ENCODE measurements around the gene GPR78.

Gene GPR78

DNA sequence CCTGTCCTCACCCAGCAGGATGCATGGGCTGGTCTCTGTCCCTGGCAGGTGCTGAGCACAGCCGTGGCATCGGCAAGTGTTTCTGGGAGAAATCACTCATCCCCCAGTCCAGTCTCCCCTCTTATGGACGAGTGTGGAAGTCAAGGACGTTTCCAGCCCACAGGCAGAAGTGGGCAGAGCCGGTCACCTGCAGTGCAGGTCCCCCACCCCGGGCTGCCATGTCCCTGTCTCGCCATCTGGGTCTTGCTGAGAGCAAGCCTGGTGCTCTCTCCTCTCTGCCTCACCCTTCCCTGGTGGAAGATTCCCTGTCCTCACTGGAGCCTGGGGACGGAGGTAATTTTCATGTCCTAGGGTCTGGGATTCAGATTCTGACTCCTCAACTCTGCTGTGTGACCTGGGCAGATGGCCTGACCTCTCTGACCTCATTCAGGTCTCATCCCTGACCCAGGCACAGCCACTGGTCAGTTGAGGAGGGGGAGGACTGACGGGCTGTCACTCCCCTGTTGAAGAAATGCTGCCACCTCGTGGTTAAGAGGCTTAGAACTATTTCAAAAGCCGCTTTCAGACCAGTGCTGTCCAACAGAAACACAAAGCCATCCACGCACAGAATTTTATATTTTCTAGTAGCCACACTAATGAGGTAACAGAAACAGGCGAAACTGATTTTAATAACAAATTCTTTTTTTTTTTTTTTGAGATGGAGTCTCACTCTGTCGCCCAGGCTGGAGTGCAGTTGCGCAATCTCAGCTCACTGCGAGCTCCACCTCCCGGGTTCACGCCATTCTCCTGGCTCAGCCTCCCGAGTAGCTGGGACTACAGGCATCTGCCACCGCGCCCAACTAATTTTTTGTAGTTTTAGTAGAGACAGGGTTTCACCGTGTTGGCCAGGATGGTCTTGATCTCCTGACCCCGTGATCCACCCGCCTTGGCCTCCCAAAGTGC is 14.2 kb downstream of the GPR78 start:
- Mint-ChIP-seq H3K27me3 (ENCODE audit: low read depth) (peaks cover 48% of the 10 kb centered on the region), H3K4me3 (peak overlapping the region; percentile 70 to 91 (median 78)), H3K9me3 (no peaks in the 10 kb centered on the region), H3K27ac (peak overlapping the region in 2 of 3 experiments; percentile 31 to 72), H3K4me1 (peaks cover 31% of the 10 kb centered on the region), H3K36me3 (ENCODE audit: low read depth) (no peaks in the 10 kb centered on the region)
- TF ChIP-seq, protein P1, sequence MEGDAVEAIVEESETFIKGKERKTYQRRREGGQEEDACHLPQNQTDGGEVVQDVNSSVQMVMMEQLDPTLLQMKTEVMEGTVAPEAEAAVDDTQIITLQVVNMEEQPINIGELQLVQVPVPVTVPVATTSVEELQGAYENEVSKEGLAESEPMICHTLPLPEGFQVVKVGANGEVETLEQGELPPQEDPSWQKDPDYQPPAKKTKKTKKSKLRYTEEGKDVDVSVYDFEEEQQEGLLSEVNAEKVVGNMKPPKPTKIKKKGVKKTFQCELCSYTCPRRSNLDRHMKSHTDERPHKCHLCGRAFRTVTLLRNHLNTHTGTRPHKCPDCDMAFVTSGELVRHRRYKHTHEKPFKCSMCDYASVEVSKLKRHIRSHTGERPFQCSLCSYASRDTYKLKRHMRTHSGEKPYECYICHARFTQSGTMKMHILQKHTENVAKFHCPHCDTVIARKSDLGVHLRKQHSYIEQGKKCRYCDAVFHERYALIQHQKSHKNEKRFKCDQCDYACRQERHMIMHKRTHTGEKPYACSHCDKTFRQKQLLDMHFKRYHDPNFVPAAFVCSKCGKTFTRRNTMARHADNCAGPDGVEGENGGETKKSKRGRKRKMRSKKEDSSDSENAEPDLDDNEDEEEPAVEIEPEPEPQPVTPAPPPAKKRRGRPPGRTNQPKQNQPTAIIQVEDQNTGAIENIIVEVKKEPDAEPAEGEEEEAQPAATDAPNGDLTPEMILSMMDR (IDR thresholded peaks at IDR 0.05; ENCODE audit: unreplicated experiment in 3 of 3) = peak; percentile 70 to 80 (median 77)

DNA sequence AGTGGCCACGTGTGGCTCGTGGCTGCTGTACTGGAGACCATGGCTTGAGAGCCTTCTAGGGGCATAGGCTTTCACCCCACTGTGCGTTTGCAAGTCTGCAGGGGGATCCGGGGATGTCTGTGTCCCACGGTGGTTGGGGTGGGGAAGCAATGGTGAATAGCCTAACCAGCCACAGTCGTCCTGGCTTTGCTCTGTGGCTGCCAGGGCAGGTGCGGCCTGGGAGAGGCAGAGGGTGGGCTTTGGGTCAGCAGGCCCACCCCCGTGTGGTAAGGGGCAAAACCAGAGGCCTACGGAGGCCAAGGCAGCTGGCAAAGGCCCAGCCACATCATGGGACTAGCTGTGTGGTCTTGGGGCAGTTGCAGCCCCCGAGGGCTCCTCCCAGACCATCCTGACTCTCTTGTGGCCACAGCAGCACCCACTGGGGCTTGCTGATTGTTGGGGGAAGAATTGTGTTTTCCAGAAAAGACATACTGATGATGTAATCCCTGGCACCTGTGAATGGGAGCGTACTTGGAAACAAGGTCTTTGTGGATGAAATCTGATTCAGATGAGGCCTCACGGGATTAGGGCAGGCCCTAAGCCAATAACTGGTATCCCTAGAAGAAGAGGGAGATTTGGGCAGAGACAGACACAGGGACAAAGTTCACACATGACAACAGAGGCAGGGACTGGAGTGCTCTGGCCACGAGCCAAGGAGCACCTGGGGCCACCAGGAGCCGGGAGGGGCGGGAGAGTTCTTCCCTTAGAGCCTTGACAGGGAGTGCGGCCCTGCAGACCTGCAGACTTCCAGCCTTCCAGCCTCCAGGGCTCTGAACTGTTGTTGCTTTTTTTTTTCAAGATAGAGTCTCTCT is 15.3 kb downstream of the GPR78 start:
- Mint-ChIP-seq H3K4me3 (no peak overlapping the region), H3K36me3 (ENCODE audit: low read depth) (no peaks in the 10 kb centered on the region), H3K27me3 (ENCODE audit: low read depth) (peaks cover 41% of the 10 kb centered on the region), H3K9me3 (no peaks in the 10 kb centered on the region), H3K27ac (no peak overlapping the region), H3K4me1 (peaks cover 27% of the 10 kb centered on the region)
- TF ChIP-seq, protein P1 (IDR thresholded peaks at IDR 0.05; ENCODE audit: unreplicated experiment in 3 of 3) = no peak

DNA sequence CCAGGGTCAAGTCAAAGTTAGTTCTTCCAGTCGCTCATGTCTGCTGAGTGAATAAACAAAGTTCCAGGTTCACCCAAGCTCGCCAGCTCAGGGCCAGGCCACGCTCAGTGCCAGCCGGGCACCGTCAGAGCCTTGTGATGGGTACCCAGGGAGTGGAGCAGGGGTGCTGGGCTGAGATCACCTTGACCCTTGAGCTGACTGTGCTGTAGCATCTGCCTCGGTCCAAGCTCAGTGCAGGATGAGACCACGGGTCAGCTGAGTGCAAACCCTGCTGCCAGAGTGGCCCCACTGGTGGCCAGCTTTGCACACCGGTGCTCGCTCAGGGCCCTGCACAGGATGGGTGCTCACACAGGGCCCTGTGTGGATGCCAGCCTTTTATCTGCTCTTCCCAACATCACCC is 16.7 kb downstream of the GPR78 start:
- peaks cover 17% of the 10 kb centered on the region for H3K4me1 Mint-ChIP-seq
- H3K9me3 Mint-ChIP-seq = no peaks in the 10 kb centered on the region
- TF ChIP-seq, protein P1 (IDR thresholded peaks at IDR 0.05; ENCODE audit: unreplicated experiment in 3 of 3) = no peak
- H3K4me3 Mint-ChIP-seq = no peak overlapping the region
- H3K27ac Mint-ChIP-seq = no peak overlapping the region
- no peaks in the 10 kb centered on the region for H3K36me3 Mint-ChIP-seq (ENCODE audit: low read depth)
- H3K27me3 Mint-ChIP-seq (ENCODE audit: low read depth) = peaks cover 28% of the 10 kb centered on the region

DNA sequence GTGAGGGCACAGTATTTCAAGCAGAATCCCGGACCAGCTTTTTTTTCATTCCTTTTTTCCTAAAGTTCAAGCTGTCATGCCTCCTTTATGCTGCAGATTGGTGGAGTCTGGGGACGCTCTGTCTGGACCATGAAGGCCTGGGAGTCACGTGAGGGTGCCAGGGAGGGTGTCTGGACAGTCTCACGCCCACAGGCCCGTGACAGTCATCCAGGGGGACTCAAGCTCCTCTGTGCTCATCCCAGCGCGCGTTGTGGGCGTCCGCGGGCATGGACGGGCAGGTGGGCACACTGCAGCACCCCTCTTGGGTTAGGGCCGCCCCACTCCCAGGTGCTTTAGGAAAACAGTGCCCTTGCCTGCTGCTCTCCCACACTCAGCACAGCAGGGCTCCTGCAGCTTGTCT is 17.1 kb downstream of the GPR78 start:
- Mint-ChIP-seq H3K4me3 (no peak overlapping the region), H3K27ac (no peak overlapping the region), H3K36me3 (ENCODE audit: low read depth) (no peaks in the 10 kb centered on the region), H3K9me3 (no peaks in the 10 kb centered on the region), H3K4me1 (peaks cover 17% of the 10 kb centered on the region), H3K27me3 (ENCODE audit: low read depth) (peaks cover 29% of the 10 kb centered on the region)
- TF ChIP-seq, protein P1 (IDR thresholded peaks at IDR 0.05; ENCODE audit: unreplicated experiment in 3 of 3) = no peak

DNA sequence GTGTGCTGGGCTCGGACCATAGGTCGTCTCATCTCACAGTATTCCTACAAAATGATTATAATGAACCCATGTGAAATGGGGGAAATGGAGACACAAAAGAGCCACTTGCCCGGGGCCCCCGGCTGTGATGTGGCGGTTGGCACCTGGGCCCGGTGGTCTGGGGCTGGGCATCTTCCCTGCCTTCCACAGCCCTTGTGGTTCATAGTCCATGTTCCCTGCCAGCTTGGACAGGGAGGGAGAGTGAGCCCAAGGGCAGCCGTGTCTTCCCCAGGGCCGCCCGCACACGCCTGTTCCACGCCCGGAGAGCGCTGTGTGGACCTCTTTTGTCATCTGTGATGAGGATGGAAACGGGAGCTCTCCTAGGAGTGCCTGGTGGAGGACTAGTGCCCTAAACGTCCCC is 17.6 kb downstream of the GPR78 start:
- no peak overlapping the region for H3K4me3 Mint-ChIP-seq
- no peaks in the 10 kb centered on the region for H3K9me3 Mint-ChIP-seq
- no peak overlapping the region for H3K27ac Mint-ChIP-seq
- peaks cover 31% of the 10 kb centered on the region for H3K27me3 Mint-ChIP-seq (ENCODE audit: low read depth)
- TF ChIP-seq, protein P1 (IDR thresholded peaks at IDR 0.05; ENCODE audit: unreplicated experiment in 3 of 3) = no peak
- no peaks in the 10 kb centered on the region for H3K36me3 Mint-ChIP-seq (ENCODE audit: low read depth)
- peaks cover 17% of the 10 kb centered on the region for H3K4me1 Mint-ChIP-seq
